Breast epithelium (tissue), 3 donors: Measurements from ENCODE around the gene GLDC.

Experiments
- POLR2A ChIP-seq: fragments of 450-650 bp; IDR thresholded peaks from one replicate; pipeline ENCODE4 v1.6.1; 2016; ENCODE audit warnings: antibody characterized with exemption, mild to moderate bottlenecking, moderate library complexity
- TF ChIP-seq, protein P1 (sequence below), 3 donors: fragments of 450-650 bp; IDR thresholded peaks; one replicate each; pipeline ENCODE4 v1.5.1; 2016 to 2017; ENCODE audit warnings: antibody characterized with exemption in 3 of 3, mild to moderate bottlenecking in 3 of 3, moderate library complexity in 3 of 3

GRCh38 chr9:6614489-6614888 lies 31.0 kb downstream of the GLDC start:
- TF ChIP-seq, protein P1, sequence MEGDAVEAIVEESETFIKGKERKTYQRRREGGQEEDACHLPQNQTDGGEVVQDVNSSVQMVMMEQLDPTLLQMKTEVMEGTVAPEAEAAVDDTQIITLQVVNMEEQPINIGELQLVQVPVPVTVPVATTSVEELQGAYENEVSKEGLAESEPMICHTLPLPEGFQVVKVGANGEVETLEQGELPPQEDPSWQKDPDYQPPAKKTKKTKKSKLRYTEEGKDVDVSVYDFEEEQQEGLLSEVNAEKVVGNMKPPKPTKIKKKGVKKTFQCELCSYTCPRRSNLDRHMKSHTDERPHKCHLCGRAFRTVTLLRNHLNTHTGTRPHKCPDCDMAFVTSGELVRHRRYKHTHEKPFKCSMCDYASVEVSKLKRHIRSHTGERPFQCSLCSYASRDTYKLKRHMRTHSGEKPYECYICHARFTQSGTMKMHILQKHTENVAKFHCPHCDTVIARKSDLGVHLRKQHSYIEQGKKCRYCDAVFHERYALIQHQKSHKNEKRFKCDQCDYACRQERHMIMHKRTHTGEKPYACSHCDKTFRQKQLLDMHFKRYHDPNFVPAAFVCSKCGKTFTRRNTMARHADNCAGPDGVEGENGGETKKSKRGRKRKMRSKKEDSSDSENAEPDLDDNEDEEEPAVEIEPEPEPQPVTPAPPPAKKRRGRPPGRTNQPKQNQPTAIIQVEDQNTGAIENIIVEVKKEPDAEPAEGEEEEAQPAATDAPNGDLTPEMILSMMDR (IDR thresholded peaks at IDR 0.05), result no peak
- no peak for TF ChIP-seq POLR2A
